HCT116 (cell line): ENCODE results near the gene HECW1. TPM values are rescaled to one million over a fixed set of nuclear protein-coding genes. Genes with fewer than 3 reads are reported as not detected.
A peak's percentile ranks its signal among the peaks of the same experiment; 100 is the strongest.

Experiments
- ATAC-seq: fragments of 200-7000 bp; cut with Tn5 transposase; 2 replicates; pipeline ENCODE4 v1.9.1; 2020; ENCODE audit warnings: mild to moderate bottlenecking, moderate library complexity
- BruUV-seq: library from RNA; stranded (reverse); fragments of 400-500 nt; replicated peaks from 2 replicates; lab custom pipeline; 2021; lab: Mats Ljungman, UMichigan
- CTCF ChIA-PET: fragments of 300-600 bp; sonication (Branson Sonifier 250); formaldehyde crosslinking; loops from one replicate; lab custom pipeline; 2021; ENCODE audit warnings: antibody characterized with exemption; lab: Charles Lee
- POLR2A ChIA-PET: fragments of 300-600, 350-600 bp; sonication (Branson Sonifier 250); formaldehyde crosslinking; loops from one replicate; lab custom pipeline; 2021; ENCODE audit warnings: antibody characterized with exemption; lab: Charles Lee
- RAD21 ChIA-PET, 2 experiments: fragments of 300-600 bp; sonication (Branson Sonifier 250); formaldehyde crosslinking; loops; one replicate each; lab custom pipeline; 2023; ENCODE audit warnings: low total read pairs in 2 of 2; ENCODE audit not compliant: uncharacterized antibody in 2 of 2, unreplicated experiment in 2 of 2, low non-redundant PET in 1 of 2; lab: Charles Lee
- DNase-seq: peaks from one replicate; pipeline ENCODE4 v3.0.0-alpha.2; 2010; ENCODE audit warnings: low read depth, low spot score
- H2AFZ ChIP-seq: fragments of 200-600 bp; shearing (Covaris generic), sonication (generic); 2 replicates; pipeline ENCODE4 v1.6.1; 2017; ENCODE audit warnings: low read depth, mixed run types, mixed read lengths, antibody characterized with exemption, low read length; ENCODE audit not compliant: poor library complexity, severe bottlenecking
- H3K27ac ChIP-seq: 2 replicates; pipeline ENCODE4 v1.5.1; 2012; ENCODE audit warnings: low read depth, low read length
- H3K27me3 ChIP-seq: fragments of 200-600 bp; sonication (generic); 2 replicates; pipeline ENCODE4 v1.6.1; 2016; ENCODE audit warnings: mixed run types, low read length, mixed read lengths; ENCODE audit not compliant: insufficient read depth
- H3K36me3 ChIP-seq, 2 experiments: fragments of 200-500 bp in 1 of 2; fragments of 200-600 bp in 1 of 2; sonication (Bioruptor generic) in 1 of 2; sonication (generic) in 1 of 2; 2 replicates each; pipeline versions ENCODE4 v1.5.1 to v1.6.1; 2014 to 2016; ENCODE audit warnings: low read length in 2 of 2, inconsistent platforms in 1 of 2, mixed read lengths in 1 of 2, mixed run types in 1 of 2; ENCODE audit not compliant: insufficient read depth in 2 of 2, control insufficient read depth in 1 of 2
- H3K4me1 ChIP-seq, 2 experiments: fragments of 200-600 bp in 1 of 2; sonication (generic) in 1 of 2; 2 replicates each; pipeline versions ENCODE4 v1.5.1 to v1.6.1; 2012 to 2017; ENCODE audit warnings: low read length in 2 of 2, inconsistent platforms in 1 of 2, mild to moderate bottlenecking in 1 of 2, mixed read lengths in 1 of 2, mixed run types in 1 of 2, moderate library complexity in 1 of 2; ENCODE audit not compliant: insufficient read depth in 2 of 2, control insufficient read depth in 1 of 2
- H3K4me2 ChIP-seq: fragments of 200-600 bp; sonication (generic); 2 replicates; pipeline ENCODE4 v1.6.1; 2017; ENCODE audit warnings: mixed run types, low read length, mixed read lengths
- H3K4me3 ChIP-seq, 2 experiments: fragments of 200-600 bp in 1 of 2; sonication (generic) in 1 of 2; replicated peaks in 1 of 2; 2 replicates each; pipeline ENCODE4 v1.5.1; 2011 to 2016; ENCODE audit warnings: low read length in 2 of 2, control low read depth in 1 of 2, low read depth in 1 of 2, mild to moderate bottlenecking in 1 of 2, mixed read lengths in 1 of 2, mixed run types in 1 of 2
- H3K79me2 ChIP-seq: fragments of 200-600 bp; sonication (generic); 2 replicates; pipeline ENCODE4 v1.6.1; 2017; ENCODE audit warnings: mild to moderate bottlenecking, mixed run types, low read length, moderate library complexity, mixed read lengths; ENCODE audit not compliant: insufficient read depth
- H3K9ac ChIP-seq: fragments of 200-600 bp; sonication (generic); 2 replicates; pipeline ENCODE4 v1.6.1; 2016; ENCODE audit warnings: low read length, mixed read lengths
- H3K9me2 ChIP-seq: fragments of 200-600 bp; sonication (generic), shearing (Covaris generic); 2 replicates; pipeline ENCODE4 v1.6.1; 2017; ENCODE audit warnings: mixed run types, mild to moderate bottlenecking, moderate library complexity; ENCODE audit not compliant: insufficient read depth
- H3K9me3 ChIP-seq, 2 experiments: fragments of 200-500 bp in 1 of 2; fragments of 200-600 bp in 1 of 2; sonication (Bioruptor generic) in 1 of 2; sonication (generic) in 1 of 2; 2 replicates each; pipeline ENCODE4 v1.6.1; 2014 to 2017; ENCODE audit warnings: low read length in 2 of 2, mixed read lengths in 2 of 2, inconsistent platforms in 1 of 2, low read depth in 1 of 2, mild to moderate bottlenecking in 1 of 2, mixed run types in 1 of 2, moderate library complexity in 1 of 2; ENCODE audit not compliant: control insufficient read depth in 1 of 2, insufficient read depth in 1 of 2
- H4K20me1 ChIP-seq: fragments of 200-600 bp; sonication (generic), shearing (Covaris generic); 2 replicates; pipeline ENCODE4 v1.6.1; 2017; ENCODE audit warnings: mixed run types, mild to moderate bottlenecking, moderate library complexity; ENCODE audit not compliant: insufficient read depth
- CEBPB ChIP-seq: IDR thresholded peaks from 2 replicates; pipeline ENCODE4 v1.6.1; 2012; ENCODE audit warnings: low read depth
- EGR1 ChIP-seq: IDR thresholded peaks from 2 replicates; pipeline ENCODE4 v1.6.1; 2012; ENCODE audit warnings: low read depth
- ELF1 ChIP-seq: IDR thresholded peaks from 2 replicates; pipeline ENCODE4 v1.6.1; 2012; ENCODE audit warnings: low read depth, borderline replicate concordance
- EZH2 ChIP-seq: fragments of 200-600 bp; sonication (generic); IDR thresholded peaks from 2 replicates; pipeline ENCODE4 v1.6.1; 2017; ENCODE audit warnings: antibody characterized with exemption, mixed run types
- JUND ChIP-seq: IDR thresholded peaks from 2 replicates; pipeline ENCODE4 v1.6.1; 2012
- REST ChIP-seq: IDR thresholded peaks from 2 replicates; pipeline ENCODE4 v1.6.1; 2012; ENCODE audit warnings: low read depth
- SRF ChIP-seq: IDR thresholded peaks from 2 replicates; pipeline ENCODE4 v1.6.1; 2012; ENCODE audit warnings: low read depth
- ZFX ChIP-seq: fragments of 450-650 bp; IDR thresholded peaks from 2 replicates; pipeline ENCODE4 v1.6.1; 2017
- intact Hi-C: fragments of 100-400 bp; cut with micrococcal nuclease; formaldehyde crosslinking; loops from 2 replicates; pipeline ENCODE4 v1.10.0; 2022
- total RNA-seq: library from RNA; stranded (reverse); gene quantifications from one replicate; pipeline ENCODE4 v1.2.1, GENCODE V29; 2021; ENCODE audit not compliant: unreplicated experiment
- TF ChIP-seq, protein P1 (sequence below): IDR thresholded peaks from 2 replicates; pipeline ENCODE4 v1.6.1; 2012

HECW1 gene
- total RNA-seq, 1 experiment from 2014 or later = 5.6 TPM

DNA sequence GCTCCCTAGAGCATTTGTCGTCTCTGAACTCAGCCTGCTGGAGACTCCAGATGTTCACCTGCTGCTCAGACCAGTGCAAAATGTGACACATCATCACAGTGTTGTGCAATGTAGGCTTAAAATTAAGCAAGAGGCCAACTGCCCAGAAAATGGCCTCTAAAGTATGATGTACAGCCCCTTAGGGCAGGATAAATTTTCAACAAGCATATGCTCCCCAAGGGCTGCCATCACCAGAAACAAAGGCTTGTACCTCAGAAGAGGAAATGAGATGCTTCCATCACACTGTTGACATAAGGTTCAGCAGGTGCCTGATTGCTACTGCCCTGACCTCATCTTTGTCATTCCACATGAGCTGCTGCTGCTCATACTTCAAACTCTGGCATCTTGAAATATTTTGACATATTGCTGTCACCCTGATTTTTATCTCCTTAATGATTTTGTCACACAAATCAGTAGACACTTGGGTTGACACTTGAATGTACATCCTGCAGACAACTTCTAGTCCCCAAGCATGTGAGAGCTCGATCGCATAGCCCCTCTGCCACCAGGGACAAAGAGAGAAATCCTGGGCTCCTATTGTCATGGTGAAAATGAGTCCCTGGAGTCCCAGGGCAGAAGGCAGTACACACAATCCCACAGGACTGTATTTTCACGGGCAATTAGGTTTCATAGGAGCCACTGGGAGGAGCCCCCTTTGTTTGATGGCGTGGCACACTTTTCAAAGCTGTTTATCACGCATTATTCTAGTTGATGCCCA, 250.8 kb downstream of the HECW1 start:
- no peak overlapping the region for H3K4me3 ChIP-seq
- no peaks in the 10 kb centered on the region for H3K36me3 ChIP-seq
- CTCF ChIA-PET = no interaction called here
- no peak overlapping the region for H3K27ac ChIP-seq
- H2AFZ ChIP-seq = no peak overlapping the region
- RAD21 ChIA-PET = no interaction called here
- no peaks in the 10 kb centered on the region for H3K4me1 ChIP-seq
- no peaks in the 10 kb centered on the region for H3K27me3 ChIP-seq
- DNase-seq (no peak), ATAC-seq (no peak)
- H4K20me1 ChIP-seq = no peaks in the 10 kb centered on the region
- H3K79me2 ChIP-seq = no peaks in the 10 kb centered on the region
- H3K9me3 ChIP-seq = no peaks in the 10 kb centered on the region
- no TSS peak for BruUV-seq
- H3K9ac ChIP-seq = no peak overlapping the region
- TF ChIP-seq CEBPB (peak; percentile 49; the same call in 1 of the 2 replicates), REST (no peak)
- intact Hi-C loops = no loop called here
- no peaks in the 10 kb centered on the region for H3K9me2 ChIP-seq
- POLR2A ChIA-PET = no interaction called here
- no peak overlapping the region for H3K4me2 ChIP-seq

- CTCF ChIA-PET = no interaction called here
- no peak for ATAC-seq
- BruUV-seq = no TSS peak
Observed at GRCh38 chr7:43364391-43364790, 251.9 kb downstream of the HECW1 start.

More at GRCh38 chr7:43364391-43364790, 251.9 kb downstream of the HECW1 start:
- Histone ChIP-seq H3K36me3 (no peaks in the 10 kb centered on the region), H3K27ac (no peak overlapping the region), H3K4me2 (no peak overlapping the region), H3K79me2 (no peaks in the 10 kb centered on the region), H3K9me2 (no peaks in the 10 kb centered on the region), H3K9ac (no peak overlapping the region), H3K4me3 (no peak overlapping the region), H3K27me3 (no peaks in the 10 kb centered on the region), H3K9me3 (no peaks in the 10 kb centered on the region), H4K20me1 (no peaks in the 10 kb centered on the region), H3K4me1 (no peaks in the 10 kb centered on the region), H2AFZ (no peak overlapping the region)
- ChIA-PET RAD21 (no interaction called here), POLR2A (no interaction called here)
- TF ChIP-seq SRF (no peak), ZFX (no peak), EGR1 (no peak), ELF1 (no peak), EZH2 (no peak), JUND (no peak), CEBPB (no peak)
- TF ChIP-seq, protein P1, sequence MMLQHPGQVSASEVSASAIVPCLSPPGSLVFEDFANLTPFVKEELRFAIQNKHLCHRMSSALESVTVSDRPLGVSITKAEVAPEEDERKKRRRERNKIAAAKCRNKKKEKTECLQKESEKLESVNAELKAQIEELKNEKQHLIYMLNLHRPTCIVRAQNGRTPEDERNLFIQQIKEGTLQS = no peak
- intact Hi-C loops = no loop called here
- DNase-seq = no peak
